Measurements from ENCODE around the gene CBR4.
"Not testable (repeated sequence)": the region's sequence is repeated elsewhere in the genome, so short reads cannot be mapped to it uniquely, and the experiment has no call there.

The CBR4 gene

DNA sequence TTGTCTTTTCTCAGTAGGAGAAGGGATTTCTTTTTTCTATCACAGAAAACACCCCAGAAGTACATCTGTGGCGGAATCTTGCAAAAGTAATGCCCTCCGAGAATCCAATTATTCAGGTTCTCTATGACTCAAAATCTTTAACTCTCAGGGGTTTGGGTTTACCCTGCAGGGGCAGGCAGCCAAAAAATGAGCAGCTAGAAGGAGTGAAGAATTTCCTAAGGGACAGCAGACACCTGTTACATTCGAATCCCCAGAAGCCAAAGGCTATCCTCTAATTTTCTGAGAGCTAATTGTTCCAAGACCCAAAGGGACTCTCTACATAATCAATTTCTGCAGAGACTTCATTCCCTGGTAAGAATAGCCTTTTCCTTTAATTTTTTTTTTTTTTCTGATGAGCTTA, 27.5 kb upstream of the CBR4 start:
- no peak overlapping the region for H3K4me3 ChIP-seq (ENCODE audit: low read depth, low read length)
- DNase-seq, result no peak
- TF ChIP-seq, protein P1, sequence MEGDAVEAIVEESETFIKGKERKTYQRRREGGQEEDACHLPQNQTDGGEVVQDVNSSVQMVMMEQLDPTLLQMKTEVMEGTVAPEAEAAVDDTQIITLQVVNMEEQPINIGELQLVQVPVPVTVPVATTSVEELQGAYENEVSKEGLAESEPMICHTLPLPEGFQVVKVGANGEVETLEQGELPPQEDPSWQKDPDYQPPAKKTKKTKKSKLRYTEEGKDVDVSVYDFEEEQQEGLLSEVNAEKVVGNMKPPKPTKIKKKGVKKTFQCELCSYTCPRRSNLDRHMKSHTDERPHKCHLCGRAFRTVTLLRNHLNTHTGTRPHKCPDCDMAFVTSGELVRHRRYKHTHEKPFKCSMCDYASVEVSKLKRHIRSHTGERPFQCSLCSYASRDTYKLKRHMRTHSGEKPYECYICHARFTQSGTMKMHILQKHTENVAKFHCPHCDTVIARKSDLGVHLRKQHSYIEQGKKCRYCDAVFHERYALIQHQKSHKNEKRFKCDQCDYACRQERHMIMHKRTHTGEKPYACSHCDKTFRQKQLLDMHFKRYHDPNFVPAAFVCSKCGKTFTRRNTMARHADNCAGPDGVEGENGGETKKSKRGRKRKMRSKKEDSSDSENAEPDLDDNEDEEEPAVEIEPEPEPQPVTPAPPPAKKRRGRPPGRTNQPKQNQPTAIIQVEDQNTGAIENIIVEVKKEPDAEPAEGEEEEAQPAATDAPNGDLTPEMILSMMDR (IDR thresholded peaks at IDR 0.05; ENCODE audit: low read depth, low read length, missing control alignments), result no peak
- no peak overlapping the region for H3K27ac ChIP-seq
- in situ Hi-C loops (cut with HindIII; ENCODE audit: low pct_ligation_motif_present, low sequenced_read_pairs), result loop anchor here (25.0 kb wide), 1 partner anchor 450 kb away; no protein-coding TSS in a partner anchor
- H3K27me3 ChIP-seq (replicated peaks), result no peaks in the 10 kb centered on the region
- H3K36me3 ChIP-seq (replicated peaks), result no peaks in the 10 kb centered on the region

DNA sequence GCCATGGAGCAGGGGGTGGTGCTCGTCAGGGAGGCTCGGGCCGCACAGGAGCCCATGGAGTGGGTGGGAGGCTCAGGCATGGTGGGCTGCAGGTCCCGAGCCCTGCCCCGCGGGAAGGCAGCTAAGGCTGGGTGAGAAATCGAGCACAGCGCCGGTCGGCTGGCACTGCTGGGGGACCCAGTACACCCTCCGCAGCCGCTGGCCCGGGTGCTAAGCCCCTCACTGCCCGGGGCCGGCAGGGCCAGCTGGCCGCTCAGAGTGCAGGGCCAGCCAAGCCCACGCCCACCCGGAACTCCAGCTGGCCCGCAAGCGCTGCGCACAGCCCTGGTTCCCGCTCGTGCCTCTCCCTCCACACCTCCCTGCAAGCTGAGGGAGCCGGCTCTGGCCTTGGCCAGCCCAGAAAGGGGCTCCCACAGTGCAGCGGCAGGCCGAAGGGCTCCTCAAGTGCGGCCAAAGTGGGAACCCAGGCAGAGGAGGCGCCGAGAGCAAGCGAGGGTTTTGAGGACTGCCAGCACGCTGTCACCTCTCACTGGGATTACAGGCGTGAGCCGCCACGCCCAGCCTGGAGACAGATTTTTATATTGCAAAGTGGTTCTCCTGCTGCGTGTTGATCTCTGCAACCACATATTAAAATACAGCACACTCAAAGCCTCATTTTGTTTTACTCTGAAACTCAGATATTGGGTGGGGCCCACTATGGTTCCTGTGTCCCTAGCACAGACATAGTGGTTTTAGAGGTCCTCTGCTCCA, 26.0 kb upstream of the CBR4 start:
- in situ Hi-C loops (cut with HindIII; ENCODE audit: low pct_ligation_motif_present, low sequenced_read_pairs), result loop anchor here (25.0 kb wide), 1 partner anchor 451 kb away; no protein-coding TSS in a partner anchor
- not testable (repeated sequence) for DNase-seq; H3K36me3 ChIP-seq (replicated peaks); H3K27ac ChIP-seq; H3K4me3 ChIP-seq (ENCODE audit: low read depth, low read length); H3K27me3 ChIP-seq (replicated peaks)

DNA sequence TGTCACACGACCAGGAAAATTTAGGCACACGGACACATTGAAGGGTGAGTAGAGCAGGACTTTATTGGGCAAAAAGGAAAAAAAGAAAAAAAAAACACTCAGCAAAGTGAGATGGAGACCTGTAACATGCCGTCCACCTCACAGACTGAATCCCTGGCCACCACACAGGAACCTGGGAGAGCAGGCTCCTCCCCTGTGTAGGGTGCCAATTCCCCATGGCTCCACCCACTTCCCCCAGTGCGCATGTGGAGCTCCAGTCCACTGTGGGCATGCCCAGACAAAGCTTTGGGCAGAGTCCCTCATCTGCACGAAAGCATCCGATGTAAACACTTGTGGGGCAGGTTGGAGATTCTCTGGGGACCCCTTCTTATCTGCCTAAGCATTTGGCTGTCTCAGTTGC, 23.6 kb upstream of the CBR4 start:
- H3K27me3 ChIP-seq (replicated peaks), result no peaks in the 10 kb centered on the region
- in situ Hi-C loops (cut with HindIII; ENCODE audit: low pct_ligation_motif_present, low sequenced_read_pairs), result loop anchor here (25.0 kb wide), 1 partner anchor 454 kb away; no protein-coding TSS in a partner anchor
- no peak overlapping the region for H3K4me3 ChIP-seq (ENCODE audit: low read depth, low read length)
- H3K36me3 ChIP-seq (replicated peaks), result no peaks in the 10 kb centered on the region
- TF ChIP-seq, protein P1 (IDR thresholded peaks at IDR 0.05; ENCODE audit: low read depth, low read length, missing control alignments), result no peak
- H3K27ac ChIP-seq, result no peak overlapping the region
- DNase-seq, result no peak

DNA sequence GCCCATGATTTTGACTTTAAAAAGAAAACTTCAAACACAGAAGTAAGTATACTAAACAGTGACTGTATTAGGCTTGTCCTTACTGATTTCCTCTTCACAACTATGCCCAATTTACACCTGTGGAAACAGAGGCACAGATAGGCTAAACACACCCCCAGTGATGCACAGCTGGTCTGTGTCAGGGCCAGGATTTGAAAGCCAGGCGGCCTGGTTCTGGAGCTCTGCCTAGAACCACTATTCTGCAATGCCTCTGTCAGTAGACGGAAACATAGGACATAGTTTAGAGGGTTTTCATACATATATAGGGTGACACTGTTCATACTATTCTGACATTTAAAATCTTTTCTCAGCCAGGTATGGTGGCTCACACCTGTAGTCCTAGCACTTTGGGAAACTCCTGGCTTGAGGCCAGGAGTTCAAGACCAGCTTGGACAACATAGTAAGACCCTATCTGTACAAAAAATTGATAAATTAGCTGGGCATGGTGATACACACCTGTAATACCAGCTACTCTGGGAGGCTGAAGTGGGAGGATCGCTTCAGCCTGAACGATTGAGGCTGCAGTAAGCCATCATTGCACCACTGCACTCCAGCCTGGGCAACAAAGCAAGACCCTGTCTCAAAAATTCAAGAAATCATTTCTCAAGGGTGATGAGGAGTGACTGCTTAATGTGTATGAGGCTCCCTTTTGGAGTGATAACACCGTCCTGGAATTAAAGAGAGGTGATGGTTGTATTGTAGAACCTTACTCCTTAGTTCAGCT, 23.0 kb upstream of the CBR4 start:
- no peak for DNase-seq
- Histone ChIP-seq H3K27ac (no peak overlapping the region), H3K27me3 (replicated peaks) (no peaks in the 10 kb centered on the region), H3K4me3 (ENCODE audit: low read depth, low read length) (no peak overlapping the region), H3K36me3 (replicated peaks) (no peaks in the 10 kb centered on the region)
- TF ChIP-seq, protein P1 (IDR thresholded peaks at IDR 0.05; ENCODE audit: low read depth, low read length, missing control alignments), result no peak
- in situ Hi-C loops (cut with HindIII; ENCODE audit: low pct_ligation_motif_present, low sequenced_read_pairs), result loop anchor here (25.0 kb wide), 1 partner anchor 454 kb away; no protein-coding TSS in a partner anchor

DNA sequence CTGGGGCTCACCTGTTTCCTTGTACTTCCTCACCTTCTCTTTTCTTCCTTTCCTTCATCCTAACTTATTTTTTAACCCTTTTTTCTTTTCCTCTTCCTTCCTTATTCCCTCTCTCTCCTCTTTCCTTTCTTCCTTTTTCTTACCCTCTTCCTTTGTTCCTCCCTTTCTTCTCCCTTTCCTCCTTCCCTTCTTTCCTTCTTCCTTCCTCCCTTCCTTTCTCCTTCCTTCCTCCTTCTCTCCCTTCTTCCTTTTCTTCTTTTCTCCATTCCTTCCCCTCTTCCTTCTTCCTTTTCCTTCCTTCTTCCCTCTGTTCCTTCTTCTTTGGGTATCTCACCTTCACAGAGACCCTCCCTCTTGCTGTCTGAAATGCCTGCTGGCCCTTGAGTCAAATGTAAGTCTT, 22.1 kb upstream of the CBR4 start:
- H3K27ac ChIP-seq, result no peak overlapping the region
- H3K4me3 ChIP-seq (ENCODE audit: low read depth, low read length), result no peak overlapping the region
- DNase-seq, result no peak
- TF ChIP-seq, protein P1 (IDR thresholded peaks at IDR 0.05; ENCODE audit: low read depth, low read length, missing control alignments), result no peak
- H3K27me3 ChIP-seq (replicated peaks), result no peaks in the 10 kb centered on the region
- no peaks in the 10 kb centered on the region for H3K36me3 ChIP-seq (replicated peaks)
- in situ Hi-C loops (cut with HindIII; ENCODE audit: low pct_ligation_motif_present, low sequenced_read_pairs), result loop anchor here (25.0 kb wide), 1 partner anchor 455 kb away; no protein-coding TSS in a partner anchor

DNA sequence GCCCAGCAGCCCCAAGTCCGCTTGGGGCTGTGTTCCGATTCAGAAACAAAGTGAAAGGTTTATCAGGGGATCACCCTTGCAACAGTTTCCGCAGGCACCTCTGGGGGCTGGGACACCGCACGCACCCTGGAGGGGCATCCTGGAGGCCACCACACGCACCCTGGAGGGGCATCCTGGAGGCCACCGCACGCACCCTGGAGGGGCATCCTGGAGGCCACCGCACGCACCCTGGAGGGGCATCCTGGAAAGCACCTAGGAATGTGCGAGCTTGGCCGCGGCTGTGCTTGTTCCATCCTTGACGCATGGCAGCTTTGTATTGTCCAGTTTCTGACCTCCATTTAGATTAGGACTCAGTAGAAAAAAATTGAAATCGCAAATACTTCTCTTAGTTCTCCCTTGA, 21.3 kb upstream of the CBR4 start:
- TF ChIP-seq, protein P1 (IDR thresholded peaks at IDR 0.05; ENCODE audit: low read depth, low read length, missing control alignments), result no peak
- in situ Hi-C loops (cut with HindIII; ENCODE audit: low pct_ligation_motif_present, low sequenced_read_pairs), result loop anchor here (25.0 kb wide), 1 partner anchor 456 kb away; no protein-coding TSS in a partner anchor
- no peak overlapping the region for H3K27ac ChIP-seq
- no peaks in the 10 kb centered on the region for H3K27me3 ChIP-seq (replicated peaks)
- no peaks in the 10 kb centered on the region for H3K36me3 ChIP-seq (replicated peaks)
- H3K4me3 ChIP-seq (ENCODE audit: low read depth, low read length), result no peak overlapping the region
- DNase-seq, result no peak
